DMS153 treated with DMSO at 0.1 percent for 48 hours (cell line): ENCODE measurements around the gene RUNX1.

Experiments
- DNase-seq: peaks from one replicate; lab custom pipeline; 2025; ENCODE audit not compliant: unreplicated experiment; lab: John Stamatoyannopoulos, UW

The RUNX1 gene

DNA sequence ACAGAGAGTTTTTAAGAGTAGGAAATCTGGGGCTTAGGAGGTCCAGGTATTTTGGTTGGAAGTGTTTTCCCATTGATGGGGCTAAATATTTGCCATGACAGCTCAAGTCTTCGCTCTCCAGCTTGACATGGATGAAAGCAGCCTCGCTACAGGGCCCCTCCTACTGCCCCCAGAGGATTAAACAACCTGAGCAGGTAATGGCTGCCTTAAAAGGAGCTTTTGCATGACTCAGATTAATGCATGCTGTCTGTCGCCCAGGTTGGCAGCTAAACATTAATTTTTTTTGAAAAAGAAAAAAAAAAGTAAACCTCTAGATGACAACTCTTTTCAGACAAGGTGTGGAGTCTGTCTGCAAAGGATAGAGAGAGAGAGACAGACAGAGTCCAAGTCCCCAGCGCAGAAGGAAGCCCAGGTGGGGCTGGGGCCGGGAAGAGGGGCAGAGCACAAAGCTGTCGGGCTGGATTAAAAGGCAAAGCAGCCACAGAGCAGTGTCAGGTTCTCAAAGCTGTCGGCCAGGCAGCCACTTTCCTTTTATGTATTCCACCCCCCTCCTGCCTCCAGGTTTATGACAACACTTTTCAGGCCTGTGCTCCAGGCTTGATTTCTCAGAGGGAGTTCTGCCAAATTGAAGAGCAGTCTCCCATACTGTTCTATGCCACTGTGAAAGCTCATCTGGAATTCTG, 252.4 kb downstream of the RUNX1 start:
- DNase-seq, result peak; percentile 26

DNA sequence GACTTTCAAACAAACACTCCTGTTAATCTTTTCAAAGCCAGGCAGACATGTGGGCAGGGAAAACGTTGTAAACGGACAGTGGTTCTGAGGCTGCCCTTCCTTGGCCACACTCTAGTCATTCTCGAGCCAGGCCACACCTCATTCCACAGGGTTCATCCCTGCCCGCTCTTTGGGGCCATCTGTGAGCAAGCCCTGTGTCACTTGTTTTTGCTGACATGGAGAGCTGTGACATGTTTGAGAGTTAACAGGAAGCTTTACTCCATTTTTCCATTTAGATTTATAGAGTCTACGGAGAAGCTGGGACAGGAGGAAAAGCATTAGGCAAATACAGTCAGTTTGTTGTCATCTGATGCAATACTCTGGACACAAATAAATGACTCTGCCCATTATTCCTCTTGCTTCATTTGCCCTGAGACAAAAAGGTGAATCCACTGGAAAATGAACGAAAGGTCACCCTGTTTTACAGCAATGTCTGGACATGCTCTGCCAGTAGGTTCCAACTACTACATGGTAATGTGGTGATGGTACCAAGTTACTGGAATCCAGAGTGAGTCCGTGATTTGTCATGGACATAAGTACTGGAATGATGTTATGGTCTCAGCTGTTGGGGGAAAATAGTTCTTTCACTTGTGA, 253.4 kb downstream of the RUNX1 start:
- peak; percentile 63 for DNase-seq

DNA sequence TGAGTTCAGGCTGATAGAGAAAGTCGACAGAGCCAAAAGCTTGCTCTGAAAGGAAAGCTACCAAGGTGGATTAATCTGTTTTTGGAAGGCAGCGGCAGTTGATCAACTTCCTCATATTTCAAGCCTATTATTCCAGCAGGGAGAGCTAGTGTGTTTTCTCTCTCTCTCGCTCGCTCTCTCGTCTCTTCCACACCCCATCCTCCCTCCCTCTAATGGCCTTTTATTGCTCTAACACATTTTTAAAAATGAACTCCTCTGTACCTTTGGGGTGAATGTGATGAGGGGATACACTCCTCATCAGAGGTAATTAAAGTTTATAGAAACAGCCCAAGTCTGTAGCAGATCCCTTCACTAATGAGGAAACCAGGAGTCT, 253.9 kb downstream of the RUNX1 start:
- peak; percentile 78 for DNase-seq

DNA sequence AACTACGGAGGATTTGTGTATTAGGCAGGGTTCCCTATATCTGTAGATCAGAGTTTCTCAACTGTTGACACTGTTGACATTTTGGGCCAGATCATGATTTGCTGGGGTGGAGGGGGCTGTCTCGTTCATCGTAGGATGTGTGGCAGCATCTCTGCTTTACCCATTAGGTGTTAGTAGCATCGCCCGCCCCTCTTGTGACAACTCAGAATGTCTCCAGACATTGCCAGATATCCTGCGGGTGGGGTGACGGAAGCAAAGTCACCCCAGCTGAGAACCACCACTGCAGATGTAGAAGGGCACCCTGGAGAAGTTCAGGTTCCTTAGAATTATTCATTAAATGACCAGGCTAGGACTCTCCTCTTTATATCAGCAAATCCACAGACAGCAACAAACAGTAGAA, 254.4 kb downstream of the RUNX1 start:
- DNase-seq, result no peak

DNA sequence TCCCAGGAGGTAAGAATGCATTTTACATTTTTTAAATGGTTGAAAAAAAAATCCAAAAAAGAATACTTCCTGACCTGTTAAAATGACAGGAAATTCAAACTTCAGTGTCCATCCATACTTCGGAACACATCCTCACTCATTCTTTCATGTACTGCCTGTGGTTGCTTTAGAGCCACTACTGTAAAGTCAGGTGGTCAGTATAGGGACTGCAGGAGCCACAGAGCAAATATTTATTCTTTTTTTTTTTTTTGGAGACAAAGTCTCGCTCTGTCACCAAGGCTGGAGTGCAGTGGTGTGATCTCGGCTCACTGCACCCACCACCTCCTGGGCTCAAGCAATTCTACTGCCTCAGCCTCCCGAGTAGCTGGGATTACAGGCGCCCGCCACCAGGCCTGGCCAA, 255.6 kb downstream of the RUNX1 start:
- no peak for DNase-seq

DNA sequence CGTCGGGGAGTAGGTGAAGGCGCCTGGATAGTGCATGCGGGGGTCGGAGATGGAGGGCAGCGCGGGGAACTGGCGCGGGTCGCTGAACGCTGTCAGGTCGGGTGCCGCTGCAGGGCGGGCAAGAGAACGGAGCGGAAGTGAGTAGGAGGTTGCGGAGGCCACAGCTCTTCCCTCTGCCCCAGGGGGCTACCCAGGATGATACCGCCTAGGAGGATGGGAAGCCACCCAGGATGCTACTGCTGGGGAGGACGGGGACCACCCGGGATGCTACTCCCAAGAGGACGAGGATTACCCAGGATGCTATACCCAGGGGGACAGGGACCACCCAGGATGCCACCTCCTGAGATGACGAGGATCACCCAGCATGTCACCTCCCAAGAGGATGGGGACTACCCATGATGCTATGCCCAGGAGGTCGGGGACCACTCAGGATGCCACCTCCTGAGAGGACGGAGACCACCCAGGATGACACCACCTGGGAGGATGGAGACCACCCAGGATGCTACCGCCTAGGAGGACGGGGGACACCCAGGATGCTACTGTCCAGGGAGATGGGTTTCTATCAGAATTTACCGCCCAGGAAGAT, 256.5 kb downstream of the RUNX1 start:
- no peak for DNase-seq

DNA sequence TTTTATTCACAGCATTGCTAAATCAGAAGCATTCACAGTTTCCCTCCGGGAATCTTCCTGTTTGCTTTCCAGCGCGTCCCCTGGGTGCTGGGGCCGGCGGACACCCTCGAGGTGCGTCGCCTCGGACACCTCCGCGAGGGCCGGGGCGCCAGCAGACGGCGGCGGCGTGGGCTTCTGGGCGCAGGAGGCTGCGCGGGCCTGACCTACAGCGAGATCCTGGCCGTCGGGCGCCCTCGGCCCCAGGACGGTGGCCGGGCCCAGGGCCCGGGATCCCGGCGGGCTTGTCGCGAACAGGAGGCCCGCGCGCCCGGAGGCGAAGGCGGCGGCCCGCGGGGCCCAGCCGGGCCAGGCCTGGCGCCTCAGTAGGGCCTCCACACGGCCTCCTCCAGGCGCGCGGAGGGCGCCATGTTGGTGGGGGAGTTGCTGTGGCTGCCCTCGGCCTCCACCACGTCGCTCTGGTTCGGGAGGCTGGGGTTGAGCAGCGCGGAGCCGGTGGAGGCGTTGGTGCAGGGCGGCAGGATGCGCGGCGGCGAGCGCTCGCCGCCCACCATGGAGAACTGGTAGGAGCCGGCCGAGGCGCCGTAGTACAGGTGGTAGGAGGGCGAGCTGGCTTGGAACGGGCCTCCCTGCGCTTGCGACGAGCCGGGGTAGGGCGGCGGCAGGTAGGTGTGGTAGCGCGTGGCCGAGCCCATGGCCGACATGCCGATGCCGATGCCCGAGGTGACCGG, 257.2 kb downstream of the RUNX1 start:
- DNase-seq, result no peak

DNA sequence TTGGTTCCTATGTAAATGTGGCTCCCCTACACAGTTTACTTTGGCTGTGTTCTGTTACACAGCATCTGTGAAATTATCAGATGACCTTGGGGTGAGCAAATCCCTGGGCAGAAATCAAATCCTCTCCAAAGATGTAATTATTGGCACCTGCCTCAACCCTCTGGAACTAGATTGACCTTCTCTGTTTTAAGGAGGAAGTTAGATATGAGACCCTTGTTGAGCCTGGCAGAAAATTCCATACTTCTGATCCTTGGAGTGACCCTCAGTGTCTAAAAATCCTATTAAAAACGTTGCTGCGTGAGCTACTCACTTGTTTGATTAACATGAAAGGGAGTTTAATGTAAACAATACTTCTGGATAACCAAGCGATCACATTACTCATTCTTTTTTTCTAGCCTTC, 258.3 kb downstream of the RUNX1 start:
- DNase-seq, result peak; percentile 41

DNA sequence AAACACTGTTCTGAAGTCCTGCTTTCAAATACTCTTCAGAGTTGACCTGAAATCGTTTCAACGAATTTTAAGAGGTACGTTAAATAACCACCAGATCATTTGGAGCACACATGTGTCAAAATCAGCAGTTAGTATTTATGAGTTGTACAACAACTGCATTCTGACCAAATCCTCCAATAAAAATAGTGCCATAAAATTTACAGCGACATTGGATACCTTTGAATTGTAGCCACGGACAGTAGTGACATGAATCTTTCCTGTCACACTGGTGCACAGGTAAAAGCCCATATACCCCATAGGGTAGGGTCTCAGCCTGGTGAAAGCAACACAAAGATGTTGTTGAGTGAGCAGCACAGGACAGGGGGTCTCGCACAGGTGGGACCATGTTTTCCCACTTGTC, 258.8 kb downstream of the RUNX1 start:
- DNase-seq, result no peak

DNA sequence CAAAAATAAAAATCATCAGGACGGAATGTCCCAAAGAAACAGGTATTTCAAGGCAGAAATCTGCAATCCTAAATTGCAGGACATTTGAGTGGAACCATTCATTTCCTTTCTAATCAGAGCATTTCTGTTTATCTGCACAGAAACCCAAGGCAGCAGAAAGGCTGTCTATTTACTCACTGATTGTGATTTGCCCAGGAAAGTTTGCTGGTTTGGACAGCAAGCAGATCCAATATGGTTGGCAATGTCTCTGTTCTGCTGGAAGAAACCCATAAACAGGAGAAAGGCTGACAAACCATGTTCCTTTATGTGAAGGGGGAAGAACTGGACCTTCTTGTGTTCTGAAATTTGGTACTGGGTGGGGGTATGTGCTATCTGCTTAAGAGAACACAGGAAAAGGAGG, 260.2 kb downstream of the RUNX1 start:
- DNase-seq, result no peak

DNA sequence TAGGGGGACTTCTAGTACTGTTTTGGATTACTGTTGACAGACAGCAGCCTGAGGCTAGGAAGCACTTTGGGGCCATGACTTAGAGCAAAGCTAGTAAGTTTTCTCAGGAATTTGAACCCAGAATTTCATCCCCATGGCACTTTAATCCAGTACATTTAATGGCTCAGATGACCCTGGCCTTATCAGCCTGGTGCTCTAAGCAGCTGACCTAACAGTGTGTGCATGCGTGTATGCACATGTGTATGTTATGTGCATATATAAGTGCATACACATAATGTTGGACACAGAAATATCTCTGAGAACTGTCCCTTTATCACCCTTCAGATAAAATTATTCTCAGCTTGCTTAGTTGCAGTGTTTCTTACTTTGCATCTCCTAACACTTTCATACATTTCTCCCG, 265.3 kb downstream of the RUNX1 start:
- no peak for DNase-seq

DNA sequence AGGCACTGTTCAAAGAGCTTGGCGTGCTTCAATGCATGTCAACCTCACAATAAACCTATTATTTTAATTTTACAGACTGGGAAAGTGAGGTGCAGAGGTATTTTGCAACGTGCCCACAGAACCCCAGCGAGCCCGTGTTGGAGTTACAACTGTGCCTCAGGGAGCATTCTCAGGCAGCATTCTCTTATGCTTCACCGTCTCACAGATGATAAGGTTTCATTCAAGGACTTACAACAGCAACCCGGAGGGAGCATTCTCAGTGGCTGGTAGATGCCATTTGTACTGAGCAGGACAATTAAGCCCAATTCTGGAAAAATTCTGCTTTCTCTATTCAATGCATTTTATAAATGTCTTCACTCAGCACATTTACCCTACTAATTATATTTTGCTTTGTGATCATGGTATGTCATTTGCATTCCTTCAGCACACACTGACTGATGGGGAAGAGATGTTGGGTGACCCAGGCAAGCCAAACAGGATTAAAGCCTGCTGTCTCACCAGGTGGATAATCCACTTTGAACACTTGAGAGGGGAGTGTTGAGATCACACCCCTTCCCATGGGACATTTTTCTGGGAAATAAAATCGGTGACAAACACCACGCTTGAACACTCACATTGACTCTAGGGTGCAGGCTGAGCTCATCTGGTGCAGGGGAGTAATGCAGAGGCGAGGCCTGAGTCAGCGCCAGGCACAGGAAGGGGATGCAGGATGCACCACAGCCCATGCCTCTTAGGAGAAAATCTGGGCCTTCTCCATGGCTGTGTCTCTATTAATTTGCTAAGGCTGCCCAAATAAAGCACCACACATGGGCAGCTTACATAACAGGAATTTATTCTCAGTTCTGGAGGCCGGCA, 266.4 kb downstream of the RUNX1 start:
- DNase-seq, result no peak

DNA sequence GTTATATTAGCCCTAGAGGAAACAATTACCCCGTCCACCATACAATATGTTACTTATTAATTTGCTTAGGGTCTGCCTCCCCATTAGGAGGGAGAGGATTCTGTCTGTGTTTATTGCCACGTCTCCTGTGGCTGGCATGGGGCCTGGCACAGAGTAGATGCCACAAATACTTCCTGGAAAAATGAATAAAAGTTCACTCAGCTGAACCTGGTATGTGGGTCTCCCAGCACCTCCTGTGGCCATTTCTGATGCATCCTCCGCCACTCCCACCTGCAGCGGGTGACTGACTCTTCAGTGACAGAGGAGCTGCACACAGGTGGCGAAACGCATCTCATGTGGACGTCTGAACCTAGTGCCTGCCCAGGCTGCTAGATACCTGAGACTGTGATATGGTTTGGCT, 267.6 kb downstream of the RUNX1 start:
- DNase-seq, result no peak

DNA sequence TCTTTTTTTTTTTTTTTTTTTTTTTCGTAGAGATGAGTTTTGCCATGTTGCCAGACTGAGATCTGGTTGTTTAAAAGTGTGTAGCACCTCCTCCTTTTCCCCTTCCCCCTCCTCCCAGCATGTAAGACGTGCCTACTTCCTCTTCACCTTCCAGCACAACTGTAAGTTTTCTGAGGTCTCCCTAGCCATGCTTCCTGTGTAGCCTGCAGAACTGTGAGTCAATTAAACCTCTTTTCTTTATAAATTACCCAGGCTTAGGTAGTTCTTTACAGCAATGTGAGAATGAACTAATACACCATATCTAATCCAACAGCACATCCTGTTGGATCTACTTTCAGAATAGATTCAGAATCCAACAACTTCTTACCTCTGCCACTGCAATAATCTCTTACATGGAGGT, 269.2 kb downstream of the RUNX1 start:
- DNase-seq, result no peak

DNA sequence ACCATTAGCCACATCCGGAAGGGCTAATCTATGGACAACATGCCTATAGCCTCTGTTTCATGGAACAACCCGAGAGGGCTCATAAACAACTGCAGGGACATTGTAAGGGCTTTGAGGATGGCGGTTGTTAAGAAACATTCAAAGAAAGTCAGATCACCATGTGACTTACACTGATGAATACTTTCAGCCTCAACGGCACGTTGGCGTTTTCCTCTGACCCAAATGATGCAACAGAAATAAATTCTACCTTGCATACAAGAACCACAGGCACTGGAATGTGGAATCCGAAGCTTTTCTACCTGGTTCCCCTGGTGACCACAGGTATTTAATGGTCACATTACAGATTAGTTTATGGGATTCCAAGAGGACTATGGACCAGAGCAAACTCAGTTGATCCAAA, 273.3 kb downstream of the RUNX1 start:
- no peak for DNase-seq

DNA sequence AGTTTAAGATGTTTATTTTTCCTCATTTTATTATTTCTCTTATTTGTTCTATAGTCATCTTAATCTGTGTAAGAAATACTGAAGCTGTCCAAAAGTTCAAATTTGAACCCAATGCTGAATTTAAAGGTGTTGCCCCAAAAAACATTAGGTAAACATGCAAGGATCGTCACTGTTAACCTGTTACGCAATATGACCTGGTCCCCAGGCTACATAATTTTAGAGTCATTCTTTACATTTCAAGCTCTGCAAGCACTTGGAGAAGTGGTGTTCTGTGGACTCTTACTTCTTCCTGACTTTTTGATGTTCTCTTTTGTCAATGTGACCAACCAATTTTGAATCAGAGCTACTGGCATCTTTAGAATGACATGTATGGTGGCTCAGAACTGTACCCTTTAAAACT, 274.4 kb downstream of the RUNX1 start:
- DNase-seq, result no peak

DNA sequence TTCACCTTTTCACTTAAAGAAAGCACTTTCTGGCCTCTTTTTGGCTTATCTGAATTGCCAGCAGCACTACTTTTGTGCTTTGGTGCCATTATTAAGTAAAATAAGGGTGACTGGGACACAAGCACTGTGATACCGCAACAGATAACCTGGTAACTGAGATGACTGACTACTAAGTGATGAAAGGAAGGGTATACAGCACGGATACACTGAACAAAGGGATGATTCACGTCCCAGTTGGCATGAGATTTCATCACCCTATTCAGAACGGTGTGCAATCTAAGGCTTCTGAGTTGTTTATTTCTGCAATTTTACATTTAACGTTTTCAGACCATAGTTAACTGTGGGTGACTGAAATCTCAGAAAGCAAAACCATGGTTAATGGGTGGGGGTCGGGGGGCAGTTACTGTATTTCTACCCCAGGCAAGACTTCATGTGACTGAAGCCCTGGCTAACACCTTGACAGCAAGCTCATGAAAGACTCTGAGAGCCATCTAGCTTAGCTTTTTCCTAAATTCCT, 277.5 kb downstream of the RUNX1 start:
- DNase-seq, result no peak

DNA sequence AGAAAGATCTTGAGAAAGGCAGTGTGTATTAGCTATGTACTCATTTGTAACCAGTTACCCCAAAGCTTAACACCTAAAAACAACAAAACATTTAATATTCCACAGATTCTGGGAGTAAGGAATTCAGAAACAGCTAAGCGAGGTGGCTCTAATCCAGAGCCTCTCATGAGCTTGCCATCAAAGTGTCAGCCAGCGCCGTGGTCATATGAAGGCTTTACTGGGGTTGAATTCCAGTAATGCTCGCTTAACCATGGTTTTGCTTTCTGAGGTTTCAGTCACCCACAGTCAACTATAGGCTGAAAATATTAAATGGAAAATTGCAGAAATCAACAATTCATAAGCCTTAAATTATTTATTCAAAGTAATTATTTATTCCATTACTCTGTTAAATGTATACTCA, 278.5 kb downstream of the RUNX1 start:
- no peak for DNase-seq

DNA sequence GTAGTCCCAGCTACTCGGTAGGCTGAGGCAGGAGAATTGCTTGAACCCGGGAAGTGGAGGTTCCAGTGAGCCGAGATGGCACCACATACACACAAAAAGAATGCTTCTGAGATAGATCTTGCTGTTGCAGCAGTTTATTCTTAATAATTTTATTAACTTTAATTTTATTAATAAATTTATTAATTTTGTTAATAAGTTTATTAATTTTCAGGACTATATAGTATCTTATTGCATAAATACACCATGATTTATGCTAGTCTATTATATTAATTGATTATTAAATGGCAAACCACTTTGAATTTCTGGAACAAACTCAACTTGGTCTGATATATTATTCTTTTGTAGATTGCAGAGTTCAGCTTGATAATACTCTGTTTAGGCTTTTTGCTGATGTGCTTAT, 280.8 kb downstream of the RUNX1 start:
- no peak for DNase-seq

DNA sequence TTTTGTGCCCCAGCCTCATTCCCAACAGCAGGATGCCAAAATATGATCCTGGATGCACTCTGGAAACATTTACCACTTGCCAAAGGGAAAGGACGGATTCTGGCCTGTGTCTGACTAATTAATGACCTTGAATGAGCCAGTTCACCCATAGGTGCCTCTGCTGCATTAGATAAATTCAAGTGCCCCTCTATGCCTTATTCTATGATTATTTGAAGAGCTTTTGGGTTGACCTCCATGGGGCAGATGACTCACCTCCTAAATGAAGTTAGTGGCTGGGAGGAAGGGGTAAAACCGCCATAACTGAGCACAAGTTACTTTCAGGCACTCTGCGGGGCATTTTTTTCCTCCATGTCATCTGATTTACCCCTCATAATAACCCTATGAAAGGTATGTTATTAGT, 282.2 kb downstream of the RUNX1 start:
- DNase-seq, result no peak

DNA sequence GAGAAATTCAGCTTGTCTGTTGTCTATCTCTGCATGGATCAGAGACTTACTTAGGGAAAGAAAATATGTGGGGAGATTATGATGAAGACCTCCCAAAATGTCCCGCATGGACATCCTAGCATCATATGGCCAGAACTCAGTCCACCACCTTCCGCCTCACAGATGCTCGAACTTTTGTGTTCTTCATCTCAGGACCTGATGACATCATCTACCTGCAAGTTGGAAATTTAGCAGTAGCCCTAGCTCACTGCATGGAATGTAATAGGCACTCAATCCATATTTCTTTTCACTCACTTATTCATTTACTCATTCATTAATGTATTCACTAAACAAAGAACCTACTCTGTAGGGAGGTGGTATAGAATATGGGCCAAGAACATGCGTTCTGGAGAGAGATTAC, 283.5 kb downstream of the RUNX1 start:
- DNase-seq, result no peak
